Activated T-helper 1 cell treated with anti-CD3 and anti-CD28 coated beads, Interleukin-12 subunit alpha, Interleukin-12 subunit beta, Interleukin-2, Interleukin-4 antibody, amounts not matched to agents 30 ng/mL and 10 ng/mL and 1 ng/mL, durations not matched to agents 14 hours and 24 hours and 36 hours (primary cell): ENCODE measurements around the gene OR2T34. TPM values are rescaled to one million over a fixed set of nuclear protein-coding genes. Genes with fewer than 3 reads are reported as not detected.
A peak's percentile ranks its signal among the peaks of the same experiment; 100 is the strongest.
"Not testable (repeated sequence)": the region's sequence is repeated elsewhere in the genome, so short reads cannot be mapped to it uniquely, and the experiment has no call there.

Source experiments
- DNase-seq: peaks from one replicate; pipeline ENCODE4 v3.0.0; 2021; ENCODE audit warnings: low spot score
- H3K27ac Mint-ChIP-seq: one replicate; pipeline ENCODE4 v1.8.0; 2021; ENCODE audit warnings: mild to moderate bottlenecking, mixed read lengths
- H3K27me3 Mint-ChIP-seq: one replicate; pipeline ENCODE4 v1.8.0; 2022; ENCODE audit warnings: mild to moderate bottlenecking, moderate library complexity, mixed read lengths; ENCODE audit not compliant: insufficient read depth
- H3K36me3 Mint-ChIP-seq: one replicate; pipeline ENCODE4 v1.8.0; 2021; ENCODE audit warnings: low read depth, mixed read lengths
- H3K4me1 Mint-ChIP-seq: one replicate; pipeline ENCODE4 v1.8.0; 2021; ENCODE audit warnings: low read depth, mixed read lengths
- H3K4me3 Mint-ChIP-seq: one replicate; pipeline ENCODE4 v1.8.0; 2021; ENCODE audit warnings: mild to moderate bottlenecking, moderate library complexity, mixed read lengths
- H3K9me3 Mint-ChIP-seq: one replicate; pipeline ENCODE4 v1.8.0; 2021; ENCODE audit warnings: mixed read lengths
- intact Hi-C: fragments of 100-400 bp; cut with micrococcal nuclease; formaldehyde crosslinking; loops from one replicate; pipeline ENCODE4 v1.15.1; 2024
- total RNA-seq: library from RNA; stranded (reverse); gene quantifications from 2 replicates; pipeline ENCODE4 v1.2.3, GENCODE V29; 2022

OR2T34 gene
- not detected in 2 replicates for total RNA-seq

DNA sequence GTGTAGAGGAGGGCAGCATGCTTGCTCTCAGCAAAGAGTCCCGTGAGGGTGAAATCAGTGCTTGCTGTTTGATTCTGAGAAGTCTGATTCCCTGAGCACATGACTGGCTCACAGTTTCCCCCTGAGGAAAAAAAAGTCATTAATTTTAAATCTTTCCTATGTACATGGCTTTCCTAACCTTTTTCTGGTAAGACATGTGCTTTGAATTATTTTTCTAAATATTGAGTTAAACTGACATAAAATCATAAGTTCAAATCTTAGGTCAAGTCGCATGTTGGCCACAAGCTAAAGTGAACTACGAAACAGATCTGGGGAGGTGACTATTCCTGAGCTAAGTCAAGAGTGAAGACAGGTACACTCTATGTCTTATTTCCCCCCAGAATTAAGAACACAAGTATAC lies at the start of gene OR2T34:
OR2T34 (minus strand) TSS at position 101 of the 400 bp plus-strand sequence; CDS start at position 101, 0 bp downstream.
- DNase-seq, H3K9me3 Mint-ChIP-seq, H3K4me1 Mint-ChIP-seq, H3K4me3 Mint-ChIP-seq, H3K27me3 Mint-ChIP-seq, H3K27ac Mint-ChIP-seq, H3K36me3 Mint-ChIP-seq: not testable (repeated sequence)
- intact Hi-C loops, result loop anchor here (5.0 kb wide), 1 partner anchor 102 kb away; the partner anchor contains the start of gene OR2T3

GRCh38 chr1:248622570-248623001 lies 48.0 kb upstream of the OR2T34 start:
- H3K27ac Mint-ChIP-seq, result no peak overlapping the region
- H3K27me3 Mint-ChIP-seq, result no peaks in the 10 kb centered on the region
- peaks cover 9% of the 10 kb centered on the region for H3K4me1 Mint-ChIP-seq
- H3K9me3 Mint-ChIP-seq, result no peaks in the 10 kb centered on the region
- no peak for DNase-seq
- H3K4me3 Mint-ChIP-seq, result no peak overlapping the region
- H3K36me3 Mint-ChIP-seq, result no peaks in the 10 kb centered on the region
- intact Hi-C loops, result loop anchor here (1.0 kb wide), 2 partner anchors 65 to 185 kb away; no protein-coding TSS in a partner anchor

DNA sequence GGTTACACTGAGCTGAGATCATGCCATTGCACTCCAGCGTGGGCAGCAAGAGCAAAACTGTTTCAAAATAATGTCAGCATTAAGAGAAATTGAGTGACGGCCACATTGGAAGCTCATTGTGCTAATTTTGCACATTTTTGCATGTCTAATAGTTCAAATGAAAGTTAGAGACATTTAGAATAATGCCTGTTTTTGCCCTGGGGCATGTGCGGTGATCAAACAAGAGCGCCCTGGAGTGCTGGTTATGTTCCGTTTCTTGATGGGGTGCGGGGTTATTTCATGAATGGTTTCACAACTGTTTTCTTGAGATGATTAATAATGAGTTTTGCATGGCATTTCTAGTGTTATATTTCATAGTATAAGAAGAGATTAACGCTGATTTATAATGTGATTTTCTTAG lies 47.2 kb upstream of the OR2T34 start:
- H3K4me3 Mint-ChIP-seq, result no peak overlapping the region
- H3K27me3 Mint-ChIP-seq, result no peaks in the 10 kb centered on the region
- no peak overlapping the region for H3K27ac Mint-ChIP-seq
- intact Hi-C loops, result loop anchor here (1.0 kb wide), 2 partner anchors 66 to 186 kb away; no protein-coding TSS in a partner anchor
- no peak for DNase-seq
- H3K36me3 Mint-ChIP-seq, result no peaks in the 10 kb centered on the region
- H3K9me3 Mint-ChIP-seq, result no peaks in the 10 kb centered on the region
- peaks cover 9% of the 10 kb centered on the region for H3K4me1 Mint-ChIP-seq

- no peak overlapping the region for H3K27ac Mint-ChIP-seq
- no peak overlapping the region for H3K4me3 Mint-ChIP-seq
- H3K9me3 Mint-ChIP-seq, result no peaks in the 10 kb centered on the region
- no peaks in the 10 kb centered on the region for H3K36me3 Mint-ChIP-seq
- intact Hi-C loops, result loop anchor here (2.0 to 10.0 kb wide), 2 partner anchors 68 to 214 kb away; partner anchors contain the start of gene OR2T1
- no peaks in the 10 kb centered on the region for H3K27me3 Mint-ChIP-seq
- no peak for DNase-seq
- peaks cover 13% of the 10 kb centered on the region for H3K4me1 Mint-ChIP-seq
Observed at GRCh38 chr1:248618878-248619277, 44.3 kb upstream of the OR2T34 start.

DNA sequence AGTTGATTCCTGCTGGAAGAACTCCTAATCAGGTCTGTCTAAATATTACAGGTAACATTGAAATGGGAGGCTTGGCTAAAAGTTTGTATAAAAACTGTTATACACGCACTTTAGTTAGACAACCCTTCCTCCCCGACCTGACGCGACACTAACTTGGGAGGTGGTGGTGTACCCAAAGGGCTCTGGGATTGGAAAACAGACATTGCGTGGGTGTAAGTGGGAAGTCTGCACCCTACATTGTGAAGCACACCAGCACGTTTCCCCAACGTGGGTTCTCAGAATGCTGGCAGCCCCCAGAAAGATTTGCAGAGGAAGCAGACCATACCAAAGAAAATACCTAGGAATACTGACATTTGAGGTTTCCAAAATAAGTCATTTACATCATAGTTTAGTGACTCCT lies 43.6 kb upstream of the OR2T34 start:
- Mint-ChIP-seq H3K27me3 (no peaks in the 10 kb centered on the region), H3K4me3 (no peak overlapping the region), H3K4me1 (peaks cover 21% of the 10 kb centered on the region), H3K27ac (no peak overlapping the region), H3K36me3 (no peaks in the 10 kb centered on the region), H3K9me3 (no peaks in the 10 kb centered on the region)
- no peak for DNase-seq
- intact Hi-C loops, result loop anchor here (2.0 to 10.0 kb wide), 2 partner anchors 69 to 213 kb away; partner anchors contain the start of gene OR2T1

DNA sequence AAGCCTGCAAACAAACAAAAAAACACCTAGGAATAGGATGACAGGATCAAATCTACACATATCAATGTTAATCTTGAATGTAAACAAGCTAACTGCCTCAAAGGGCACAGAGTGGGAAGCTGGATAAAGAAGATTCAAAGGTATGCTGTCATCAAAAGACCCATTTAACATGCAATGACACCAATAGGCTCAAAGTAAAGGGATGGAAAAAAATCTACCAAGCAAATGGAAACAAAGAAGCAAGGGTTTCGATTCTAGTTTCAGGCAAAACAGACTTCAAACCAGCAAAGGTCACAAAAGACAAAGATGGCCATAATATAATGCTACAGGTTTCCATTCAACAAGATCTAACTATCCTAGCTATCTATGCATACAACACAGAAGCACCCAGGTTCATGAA lies 39.2 kb upstream of the OR2T34 start:
- Mint-ChIP-seq H3K27me3 (no peaks in the 10 kb centered on the region), H3K9me3 (no peaks in the 10 kb centered on the region), H3K27ac (peak overlapping the region; percentile 80), H3K36me3 (no peaks in the 10 kb centered on the region), H3K4me1 (peaks cover 23% of the 10 kb centered on the region), H3K4me3 (no peak overlapping the region)
- no peak for DNase-seq
- intact Hi-C loops, result loop anchor here (10.0 kb wide), 1 partner anchor 209 kb away; the partner anchor contains the start of gene OR2T1

DNA sequence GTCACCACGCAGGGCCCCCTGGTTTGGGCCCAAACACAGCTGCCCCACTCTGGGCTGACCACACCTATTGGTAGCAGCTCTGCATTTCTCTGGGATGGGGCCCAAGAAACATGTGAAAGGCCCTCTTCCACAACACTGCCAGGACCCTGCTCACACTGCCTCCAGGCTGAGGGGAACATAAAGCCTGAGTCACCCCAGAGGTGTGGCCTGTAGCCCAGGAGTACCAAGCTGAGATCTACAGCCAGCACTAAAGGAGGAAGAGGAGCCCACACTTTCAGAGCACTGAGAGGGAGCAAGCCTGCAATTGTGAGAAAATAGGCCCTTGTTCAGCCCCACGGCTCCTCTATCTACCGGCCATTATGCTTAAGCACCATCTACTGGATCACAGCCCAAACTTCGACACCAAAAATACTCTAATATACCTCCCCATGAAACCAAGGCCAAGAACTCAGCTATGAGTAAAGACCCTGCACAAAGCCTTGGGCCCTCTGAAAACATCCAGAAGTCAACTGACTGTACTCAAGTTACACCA lies 37.4 kb upstream of the OR2T34 start:
- peak overlapping the region; percentile 44 for H3K27ac Mint-ChIP-seq
- H3K4me1 Mint-ChIP-seq, result peaks cover 19% of the 10 kb centered on the region
- H3K4me3 Mint-ChIP-seq, result no peak overlapping the region
- no peaks in the 10 kb centered on the region for H3K27me3 Mint-ChIP-seq
- H3K36me3 Mint-ChIP-seq, result no peaks in the 10 kb centered on the region
- DNase-seq, result no peak
- H3K9me3 Mint-ChIP-seq, result no peaks in the 10 kb centered on the region
- intact Hi-C loops, result loop anchor here (10.0 kb wide), 1 partner anchor 207 kb away; the partner anchor contains the start of gene OR2T1

- Mint-ChIP-seq H3K9me3 (no peaks in the 10 kb centered on the region), H3K27ac (no peak overlapping the region), H3K27me3 (no peaks in the 10 kb centered on the region), H3K36me3 (no peaks in the 10 kb centered on the region), H3K4me3 (no peak overlapping the region), H3K4me1 (peaks cover 19% of the 10 kb centered on the region)
- intact Hi-C loops, result loop anchor here (10.0 kb wide), 1 partner anchor 206 kb away; the partner anchor contains the start of gene OR2T1
- DNase-seq, result no peak
Observed at GRCh38 chr1:248610301-248610700, 35.7 kb upstream of the OR2T34 start.

GRCh38 chr1:248599396-248599795 lies 24.8 kb upstream of the OR2T34 start:
- H3K36me3 Mint-ChIP-seq, result no peaks in the 10 kb centered on the region
- H3K4me3 Mint-ChIP-seq, result no peak overlapping the region
- no peaks in the 10 kb centered on the region for H3K27me3 Mint-ChIP-seq
- intact Hi-C loops, result no loop called here
- no peak for DNase-seq
- peaks cover 5% of the 10 kb centered on the region for H3K4me1 Mint-ChIP-seq
- H3K27ac Mint-ChIP-seq, result no peak overlapping the region
- no peaks in the 10 kb centered on the region for H3K9me3 Mint-ChIP-seq

GRCh38 chr1:248597589-248597988 lies 23.0 kb upstream of the OR2T34 start, which contains the start of gene OR2T10:
Gene OR2T10 (minus strand): TSS chr1:248597700. CDS start chr1:248593768, 3,932 bp downstream.
- Mint-ChIP-seq H3K9me3 (no peaks in the 10 kb centered on the region), H3K4me1 (peaks cover 5% of the 10 kb centered on the region), H3K4me3 (no peak within 1 kb of the TSS), H3K27me3 (no peaks in the 10 kb centered on the region), H3K36me3 (no peaks in the 10 kb centered on the region), H3K27ac (no peak within 1 kb of the TSS)
- no peak for DNase-seq
- intact Hi-C loops, result no loop called here

- Mint-ChIP-seq H3K36me3 (no peaks in the 10 kb centered on the region), H3K9me3 (no peaks in the 10 kb centered on the region), H3K27me3 (no peaks in the 10 kb centered on the region), H3K27ac (no peak overlapping the region), H3K4me3 (no peak overlapping the region), H3K4me1 (peaks cover 5% of the 10 kb centered on the region)
- intact Hi-C loops, result no loop called here
- no peak for DNase-seq
Observed at GRCh38 chr1:248596615-248597014, 22.1 kb upstream of the OR2T34 start.

GRCh38 chr1:248593226-248593625 lies 18.7 kb upstream of the OR2T34 start:
- H3K27me3 Mint-ChIP-seq, result no peaks in the 10 kb centered on the region
- no peak overlapping the region for H3K27ac Mint-ChIP-seq
- no peaks in the 10 kb centered on the region for H3K36me3 Mint-ChIP-seq
- no peak for DNase-seq
- no peak overlapping the region for H3K4me3 Mint-ChIP-seq
- H3K9me3 Mint-ChIP-seq, result no peaks in the 10 kb centered on the region
- H3K4me1 Mint-ChIP-seq, result peaks cover 5% of the 10 kb centered on the region
- intact Hi-C loops, result no loop called here

- Mint-ChIP-seq H3K4me3 (no peak overlapping the region), H3K9me3 (no peaks in the 10 kb centered on the region), H3K4me1 (peaks cover 5% of the 10 kb centered on the region), H3K27ac (no peak overlapping the region), H3K27me3 (peaks cover 1% of the 10 kb centered on the region), H3K36me3 (no peaks in the 10 kb centered on the region)
- DNase-seq, result no peak
- intact Hi-C loops, result no loop called here
Observed at GRCh38 chr1:248592655-248593054, 18.1 kb upstream of the OR2T34 start.
